CD4-positive, alpha-beta T cell treated with Interleukin-10 for 1 hour (primary cell): ENCODE data around the gene WFIKKN1.

Experiments used
- DNase-seq: peaks from one replicate; pipeline ENCODE4 v3.0.0-alpha.2; 2020

Gene WFIKKN1

DNA sequence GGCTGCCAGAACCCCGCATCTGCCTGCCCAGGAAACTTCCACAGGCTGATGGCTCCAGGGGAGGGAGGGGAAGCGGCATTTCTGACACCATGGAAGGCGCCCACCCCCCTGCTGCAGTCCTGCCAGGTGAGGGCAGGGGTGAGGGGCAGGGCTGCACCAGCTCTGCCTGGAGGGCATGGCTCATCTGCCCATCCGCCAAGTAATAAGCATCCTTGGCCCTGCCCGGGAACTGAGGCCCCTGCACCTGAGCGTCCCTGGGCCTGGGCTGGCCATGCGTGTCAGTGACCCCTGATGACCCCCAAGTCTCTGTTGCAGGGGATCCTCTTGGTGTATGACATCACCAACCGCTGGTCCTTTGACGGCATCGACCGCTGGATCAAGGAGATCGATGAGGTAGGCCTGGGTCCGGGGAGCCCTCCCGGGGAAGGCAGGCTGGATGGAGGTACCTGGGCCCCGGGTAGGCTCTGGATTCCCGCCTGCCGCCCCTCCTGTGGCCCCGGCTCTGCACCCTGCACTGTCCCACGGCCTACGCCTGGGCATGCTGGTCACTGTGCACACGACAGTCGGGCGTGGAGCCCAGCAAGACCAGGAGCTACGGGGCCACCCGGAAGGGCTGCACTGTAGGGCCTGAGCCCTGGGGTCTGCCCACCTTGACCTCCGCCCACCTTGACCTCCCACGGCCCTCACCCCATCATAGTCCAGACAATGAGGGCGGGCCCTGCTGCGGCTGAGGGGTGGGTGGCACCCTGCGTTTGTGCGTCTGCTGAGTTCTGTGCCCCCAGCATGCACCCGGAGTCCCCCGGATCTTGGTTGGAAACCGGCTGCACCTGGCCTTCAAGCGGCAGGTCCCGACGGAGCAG, 5.4 kb upstream of the WFIKKN1 start:
- DNase-seq = no peak

DNA sequence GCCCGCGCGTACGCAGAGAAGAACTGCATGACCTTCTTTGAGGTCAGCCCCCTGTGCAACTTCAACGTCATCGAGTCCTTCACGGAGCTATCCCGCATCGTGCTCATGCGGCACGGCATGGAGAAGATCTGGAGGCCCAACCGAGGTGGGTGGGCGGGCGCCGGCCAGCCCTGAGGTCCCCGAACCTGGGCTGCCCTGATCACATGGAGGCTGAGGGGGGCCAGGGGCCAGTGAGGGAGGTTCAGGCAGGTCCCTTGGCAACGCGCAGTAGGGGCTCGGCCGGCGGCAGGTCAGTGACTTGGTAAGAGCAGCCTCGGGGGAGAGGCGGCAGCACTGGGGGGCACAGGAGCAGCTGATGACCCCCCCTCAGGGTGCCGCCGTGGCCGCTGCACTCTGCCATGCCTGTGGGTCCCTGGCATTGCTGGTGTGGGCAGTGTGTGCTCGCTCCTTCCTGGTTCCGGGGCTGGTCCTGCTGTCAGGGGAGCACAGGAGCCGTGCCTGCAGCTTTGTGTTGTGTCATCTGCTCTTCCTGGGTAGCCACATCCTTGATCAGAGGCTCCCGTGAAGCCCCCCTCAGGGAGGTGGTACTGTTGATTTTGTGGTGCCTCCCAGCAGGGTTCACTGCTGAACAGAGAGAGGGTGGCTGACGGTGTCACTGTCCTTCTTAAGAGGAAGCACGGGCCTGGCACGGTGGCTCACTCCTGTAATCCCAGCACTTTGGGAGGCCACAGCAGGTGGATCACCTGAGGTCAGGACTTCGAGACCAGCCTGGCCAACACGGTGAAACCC, 4.6 kb upstream of the WFIKKN1 start:
- DNase-seq = no peak

DNA sequence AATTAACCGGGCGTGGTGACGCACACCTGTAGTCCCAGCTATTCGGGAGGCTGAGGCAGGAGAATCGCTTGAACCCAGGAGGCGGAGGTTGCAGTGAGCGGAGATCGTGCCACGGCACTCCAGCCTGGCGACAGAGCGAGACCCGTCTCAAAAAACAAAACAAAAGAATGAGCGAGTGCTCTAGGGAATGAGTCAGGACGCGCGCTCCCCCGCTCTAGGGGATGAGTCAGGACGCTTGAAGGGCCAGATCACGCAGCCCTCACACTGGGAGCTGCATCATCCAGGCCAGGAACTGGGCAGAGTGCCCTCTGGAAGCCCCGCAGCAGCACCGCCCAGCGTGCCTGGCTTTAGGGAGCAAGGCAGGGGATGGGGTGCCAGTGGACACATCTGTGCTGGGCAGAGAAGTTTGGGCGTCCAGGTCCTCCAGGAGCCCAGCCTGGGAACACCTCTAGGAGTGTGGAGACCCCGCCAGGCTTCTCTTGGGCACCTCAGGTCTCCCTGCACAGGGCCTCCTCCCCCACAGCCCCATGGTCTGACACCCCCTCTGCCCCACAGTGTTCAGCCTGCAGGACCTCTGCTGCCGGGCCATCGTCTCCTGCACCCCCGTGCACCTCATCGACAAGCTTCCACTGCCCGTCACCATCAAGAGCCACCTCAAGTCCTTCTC, 3.9 kb upstream of the WFIKKN1 start:
- DNase-seq = no peak

GRCh38 chr16:627454-628239, 3.1 kb upstream of the WFIKKN1 start:
- no peak for DNase-seq

- DNase-seq = no peak
These were observed 2.3 kb upstream of the WFIKKN1 start for GRCh38 chr16:628321-629061.

GRCh38 chr16:629185-629832, 1.5 kb upstream of the WFIKKN1 start:
- DNase-seq = no peak

- DNase-seq = no peak
These were observed 944 bp upstream of the WFIKKN1 start for GRCh38 chr16:629833-630248.

- DNase-seq = no peak
These were observed 453 bp upstream of the WFIKKN1 start for GRCh38 chr16:630249-630814.

DNA sequence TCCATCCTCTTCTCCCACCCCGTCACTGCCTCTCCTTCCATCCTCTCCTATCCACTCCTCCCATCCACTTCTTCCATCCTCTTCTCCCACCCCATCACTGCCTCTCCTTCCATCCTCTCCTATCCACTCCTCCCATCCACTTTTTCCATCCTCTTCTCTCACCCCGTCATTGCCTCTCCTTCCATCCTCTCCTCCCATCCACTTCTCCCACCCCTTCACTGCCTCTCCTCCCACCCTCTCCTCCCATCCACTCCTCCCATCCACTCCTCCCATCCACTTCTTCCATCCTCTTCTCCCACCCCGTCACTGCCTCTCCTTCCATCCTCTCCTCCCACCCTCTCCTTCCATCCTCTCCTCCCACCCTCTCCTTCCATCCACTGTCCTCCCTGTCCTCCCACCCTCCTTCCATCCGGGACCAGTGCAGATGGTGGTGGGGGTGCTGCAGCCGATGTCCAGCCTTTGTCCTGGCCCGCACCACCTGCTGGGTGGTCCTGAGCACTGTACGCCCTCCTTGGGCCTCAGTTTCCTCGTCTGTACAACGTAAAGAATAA, 1.1 kb downstream of the WFIKKN1 start:
- no peak for DNase-seq

DNA sequence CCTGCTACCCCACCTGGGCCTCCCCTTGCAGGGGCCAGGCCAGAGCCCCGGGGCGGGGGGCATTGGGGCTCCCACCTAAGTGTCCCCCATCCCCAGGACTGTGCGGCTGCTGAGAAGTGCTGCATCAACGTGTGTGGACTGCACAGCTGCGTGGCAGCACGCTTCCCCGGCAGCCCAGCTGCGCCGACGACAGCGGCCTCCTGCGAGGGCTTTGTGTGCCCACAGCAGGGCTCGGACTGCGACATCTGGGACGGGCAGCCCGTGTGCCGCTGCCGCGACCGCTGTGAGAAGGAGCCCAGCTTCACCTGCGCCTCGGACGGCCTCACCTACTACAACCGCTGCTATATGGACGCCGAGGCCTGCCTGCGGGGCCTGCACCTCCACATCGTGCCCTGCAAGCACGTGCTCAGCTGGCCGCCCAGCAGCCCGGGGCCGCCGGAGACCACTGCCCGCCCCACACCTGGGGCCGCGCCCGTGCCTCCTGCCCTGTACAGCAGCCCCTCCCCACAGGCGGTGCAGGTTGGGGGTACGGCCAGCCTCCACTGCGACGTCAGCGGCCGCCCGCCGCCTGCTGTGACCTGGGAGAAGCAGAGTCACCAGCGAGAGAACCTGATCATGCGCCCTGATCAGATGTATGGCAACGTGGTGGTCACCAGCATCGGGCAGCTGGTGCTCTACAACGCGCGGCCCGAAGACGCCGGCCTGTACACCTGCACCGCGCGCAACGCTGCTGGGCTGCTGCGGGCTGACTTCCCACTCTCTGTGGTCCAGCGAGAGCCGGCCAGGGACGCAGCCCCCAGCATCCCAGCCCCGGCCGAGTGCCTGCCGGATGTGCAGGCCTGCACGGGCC, 1.9 kb downstream of the WFIKKN1 start:
- no peak for DNase-seq

DNA sequence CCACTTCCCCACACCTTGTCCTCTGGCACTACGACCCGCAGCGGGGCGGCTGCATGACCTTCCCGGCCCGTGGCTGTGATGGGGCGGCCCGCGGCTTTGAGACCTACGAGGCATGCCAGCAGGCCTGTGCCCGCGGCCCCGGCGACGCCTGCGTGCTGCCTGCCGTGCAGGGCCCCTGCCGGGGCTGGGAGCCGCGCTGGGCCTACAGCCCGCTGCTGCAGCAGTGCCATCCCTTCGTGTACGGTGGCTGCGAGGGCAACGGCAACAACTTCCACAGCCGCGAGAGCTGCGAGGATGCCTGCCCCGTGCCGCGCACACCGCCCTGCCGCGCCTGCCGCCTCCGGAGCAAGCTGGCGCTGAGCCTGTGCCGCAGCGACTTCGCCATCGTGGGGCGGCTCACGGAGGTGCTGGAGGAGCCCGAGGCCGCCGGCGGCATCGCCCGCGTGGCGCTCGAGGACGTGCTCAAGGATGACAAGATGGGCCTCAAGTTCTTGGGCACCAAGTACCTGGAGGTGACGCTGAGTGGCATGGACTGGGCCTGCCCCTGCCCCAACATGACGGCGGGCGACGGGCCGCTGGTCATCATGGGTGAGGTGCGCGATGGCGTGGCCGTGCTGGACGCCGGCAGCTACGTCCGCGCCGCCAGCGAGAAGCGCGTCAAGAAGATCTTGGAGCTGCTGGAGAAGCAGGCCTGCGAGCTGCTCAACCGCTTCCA, 2.7 kb downstream of the WFIKKN1 start:
- no peak for DNase-seq

- no peak for DNase-seq
These were observed 3.4 kb downstream of the WFIKKN1 start for GRCh38 chr16:634051-634670.

GRCh38 chr16:634996-635395, 4.2 kb downstream of the WFIKKN1 start:
- DNase-seq = no peak

GRCh38 chr16:635573-636205, 4.9 kb downstream of the WFIKKN1 start:
- no peak for DNase-seq

- peak; percentile 95 for DNase-seq
These were observed 5.7 kb downstream of the WFIKKN1 start, which contains the start of gene METTL26 for GRCh38 chr16:636206-637080. Gene METTL26, minus strand, starts transcription at chr16:636305. Its CDS starts 15 bp downstream, at chr16:636290.

GRCh38 chr16:637081-638018, 6.6 kb downstream of the WFIKKN1 start:
- DNase-seq = peak; percentile 90
